WTC11 (cell line): ENCODE measurements around the gene SEPTIN14. TPM values are rescaled to one million over a fixed set of nuclear protein-coding genes. Genes with fewer than 3 reads are reported as not detected.
"Not testable (repeated sequence)": the region's sequence is repeated elsewhere in the genome, so short reads cannot be mapped to it uniquely, and the experiment has no call there.

ENCODE experiments used
- ATAC-seq: fragments of 200-7000 bp; cut with Tn5 transposase; 2 replicates; pipeline ENCODE4 v1.10.0; 2021; ENCODE audit warnings: mild to moderate bottlenecking, moderate library complexity
- CTCF ChIA-PET: fragments of 300-600 bp; sonication (Branson Sonifier 250); formaldehyde crosslinking; loops from one replicate; lab custom pipeline; 2021; ENCODE audit warnings: antibody characterized with exemption; lab: Charles Lee
- POLR2A ChIA-PET: fragments of 350-600 bp; sonication (Branson Sonifier 250); formaldehyde crosslinking; loops from one replicate; lab custom pipeline; 2021; ENCODE audit warnings: antibody characterized with exemption; lab: Charles Lee
- DNase-seq: peaks from one replicate; pipeline ENCODE4 v3.0.0; 2021; ENCODE audit warnings: low spot score
- H3K27ac Mint-ChIP-seq: 2 replicates; pipeline ENCODE4 v1.8.0; 2021; ENCODE audit warnings: mixed read lengths
- H3K27me3 Mint-ChIP-seq: 2 replicates; pipeline ENCODE4 v1.8.0; 2021; ENCODE audit warnings: low read depth, mild to moderate bottlenecking, moderate library complexity, mixed read lengths
- H3K36me3 Mint-ChIP-seq: 2 replicates; pipeline ENCODE4 v1.8.0; 2021; ENCODE audit warnings: mixed read lengths
- H3K4me1 Mint-ChIP-seq: 2 replicates; pipeline ENCODE4 v1.8.0; 2022; ENCODE audit warnings: mixed read lengths
- H3K4me3 Mint-ChIP-seq: 2 replicates; pipeline ENCODE4 v1.8.0; 2021; ENCODE audit warnings: mild to moderate bottlenecking, moderate library complexity, mixed read lengths
- H3K9me3 Mint-ChIP-seq: 2 replicates; pipeline ENCODE4 v1.8.0; 2021; ENCODE audit warnings: mixed read lengths
- ETV6 ChIP-seq: sonication (generic); formaldehyde crosslinking; IDR thresholded peaks from 2 replicates; pipeline ENCODE4 v1.8.1; 2022; ENCODE audit warnings: mild to moderate bottlenecking, missing genetic modification reagents
- GABPB1 ChIP-seq: sonication (generic); formaldehyde crosslinking; IDR thresholded peaks from 2 replicates; pipeline ENCODE4 v1.8.1; 2023; ENCODE audit warnings: mild to moderate bottlenecking, missing genetic modification reagents
- KAT7 ChIP-seq: sonication (generic); formaldehyde crosslinking; IDR thresholded peaks from 2 replicates; pipeline ENCODE4 v1.8.1; 2023; ENCODE audit warnings: missing genetic modification reagents, mild to moderate bottlenecking, borderline replicate concordance
- NR1H2 ChIP-seq: sonication (generic); formaldehyde crosslinking; IDR thresholded peaks from 2 replicates; pipeline ENCODE4 v1.9.0; 2021; ENCODE audit warnings: mild to moderate bottlenecking, moderate library complexity, missing genetic modification reagents
- NR3C1 ChIP-seq: sonication (generic); formaldehyde crosslinking; conservative IDR thresholded peaks from 2 replicates; pipeline ENCODE4 v1.8.1; 2023; ENCODE audit warnings: low read depth, mild to moderate bottlenecking, missing genetic modification reagents
- PRRX2 ChIP-seq: fragments of 250-450 bp; sonication (Bioruptor Pico); IDR thresholded peaks from 2 replicates; pipeline ENCODE4 v1.8.0; 2021; ENCODE audit warnings: mild to moderate bottlenecking
- RELA ChIP-seq: sonication (generic); formaldehyde crosslinking; IDR thresholded peaks from 2 replicates; pipeline ENCODE4 v1.8.1; 2022; ENCODE audit warnings: missing genetic modification reagents, mild to moderate bottlenecking, borderline replicate concordance
- SOX15 ChIP-seq: fragments of 250-450 bp; sonication (Bioruptor Pico); IDR thresholded peaks from 2 replicates; pipeline ENCODE4 v1.9.0; 2021; ENCODE audit warnings: mild to moderate bottlenecking
- TEAD4 ChIP-seq: sonication (generic); formaldehyde crosslinking; IDR thresholded peaks from 2 replicates; pipeline ENCODE4 v1.8.0; 2022; ENCODE audit warnings: mild to moderate bottlenecking, missing genetic modification reagents
- ZBTB21 ChIP-seq: sonication (generic); formaldehyde crosslinking; IDR thresholded peaks from 2 replicates; pipeline ENCODE4 v1.8.1; 2023; ENCODE audit warnings: mild to moderate bottlenecking, missing genetic modification reagents, borderline replicate concordance
- ZNF121 ChIP-seq: sonication (generic); formaldehyde crosslinking; IDR thresholded peaks from 2 replicates; pipeline ENCODE4 v1.8.0; 2023; ENCODE audit warnings: missing genetic modification reagents
- ZNF138 ChIP-seq: sonication (generic); formaldehyde crosslinking; conservative IDR thresholded peaks from 2 replicates; pipeline ENCODE4 v1.8.1; 2022; ENCODE audit warnings: mild to moderate bottlenecking, moderate library complexity, missing genetic modification reagents
- ZNF396 ChIP-seq: fragments of 250-450 bp; sonication (Bioruptor Pico); IDR thresholded peaks from 2 replicates; pipeline ENCODE4 v1.8.0; 2021; ENCODE audit warnings: mild to moderate bottlenecking, moderate library complexity, borderline replicate concordance
- ZNF671 ChIP-seq: fragments of 250-450 bp; sonication (Bioruptor Pico); IDR thresholded peaks from 2 replicates; pipeline ENCODE4 v1.8.0; 2021; ENCODE audit warnings: mild to moderate bottlenecking
- total RNA-seq: library from RNA; stranded (reverse); gene quantifications from 3 replicates; pipeline ENCODE4 v1.2.3, GENCODE V29; 2021
- TF ChIP-seq, protein P1 (sequence below): sonication (generic); formaldehyde crosslinking; IDR thresholded peaks from 2 replicates; pipeline ENCODE4 v1.8.1; 2023; ENCODE audit warnings: mild to moderate bottlenecking, missing genetic modification reagents
- TF ChIP-seq, protein P2 (sequence below): sonication (generic); formaldehyde crosslinking; IDR thresholded peaks from 2 replicates; pipeline ENCODE4 v1.8.1; 2023; ENCODE audit warnings: mild to moderate bottlenecking, moderate library complexity, missing genetic modification reagents
- TF ChIP-seq, protein P3 (sequence below): fragments of 250-450 bp; sonication (Bioruptor Pico); IDR thresholded peaks from 2 replicates; pipeline ENCODE4 v1.8.0; 2021; ENCODE audit warnings: mild to moderate bottlenecking
- TF ChIP-seq, protein P4 (sequence below): sonication (generic); formaldehyde crosslinking; conservative IDR thresholded peaks from 2 replicates; pipeline ENCODE4 v1.8.1; 2023; ENCODE audit warnings: mild to moderate bottlenecking, low read depth, missing genetic modification reagents, moderate library complexity
- TF ChIP-seq, protein P5 (sequence below): sonication (generic); formaldehyde crosslinking; IDR thresholded peaks from 2 replicates; pipeline ENCODE4 v1.8.1; 2022; ENCODE audit warnings: low read depth, missing genetic modification reagents, borderline replicate concordance
- TF ChIP-seq, protein P6 (sequence below): sonication (generic); formaldehyde crosslinking; IDR thresholded peaks from 2 replicates; pipeline ENCODE4 v1.8.0; 2023; ENCODE audit warnings: missing genetic modification reagents

The SEPTIN14 gene
- total RNA-seq, 1 experiment from 2014 or later, result 0.09 TPM

DNA sequence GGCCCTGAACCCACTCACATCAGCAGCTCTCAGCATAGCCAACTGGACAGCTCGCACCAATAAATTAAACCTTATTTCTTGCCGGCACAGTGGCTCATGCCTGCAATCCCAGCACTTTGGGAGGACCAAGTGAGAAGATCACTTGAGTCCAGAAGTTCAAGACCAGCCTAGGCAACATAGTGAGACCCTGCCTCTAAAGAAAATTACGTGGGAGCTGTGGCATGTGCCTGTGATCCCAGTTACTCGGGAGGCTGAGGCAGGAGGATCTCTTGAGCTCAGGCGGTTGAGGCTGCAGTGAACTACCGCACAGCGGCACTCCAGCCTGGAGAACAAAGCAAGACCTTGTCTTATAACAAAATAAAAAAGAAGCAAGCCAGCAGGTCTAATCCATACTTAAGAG is 75.7 kb downstream of the SEPTIN14 start:
- TF ChIP-seq ZNF671, result no peak
- no peak for TF ChIP-seq TEAD4
- TF ChIP-seq PRRX2 (CRISPR knock-in tag), result no peak
- TF ChIP-seq KAT7 (CRISPR knock-in tag), result no peak
- no peak for TF ChIP-seq NR3C1
- TF ChIP-seq, protein P1, sequence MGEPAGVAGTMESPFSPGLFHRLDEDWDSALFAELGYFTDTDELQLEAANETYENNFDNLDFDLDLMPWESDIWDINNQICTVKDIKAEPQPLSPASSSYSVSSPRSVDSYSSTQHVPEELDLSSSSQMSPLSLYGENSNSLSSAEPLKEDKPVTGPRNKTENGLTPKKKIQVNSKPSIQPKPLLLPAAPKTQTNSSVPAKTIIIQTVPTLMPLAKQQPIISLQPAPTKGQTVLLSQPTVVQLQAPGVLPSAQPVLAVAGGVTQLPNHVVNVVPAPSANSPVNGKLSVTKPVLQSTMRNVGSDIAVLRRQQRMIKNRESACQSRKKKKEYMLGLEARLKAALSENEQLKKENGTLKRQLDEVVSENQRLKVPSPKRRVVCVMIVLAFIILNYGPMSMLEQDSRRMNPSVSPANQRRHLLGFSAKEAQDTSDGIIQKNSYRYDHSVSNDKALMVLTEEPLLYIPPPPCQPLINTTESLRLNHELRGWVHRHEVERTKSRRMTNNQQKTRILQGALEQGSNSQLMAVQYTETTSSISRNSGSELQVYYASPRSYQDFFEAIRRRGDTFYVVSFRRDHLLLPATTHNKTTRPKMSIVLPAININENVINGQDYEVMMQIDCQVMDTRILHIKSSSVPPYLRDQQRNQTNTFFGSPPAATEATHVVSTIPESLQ (CRISPR knock-in tag), result no peak
- TF ChIP-seq ZNF121 (CRISPR knock-in tag), result no peak
- TF ChIP-seq, protein P2, sequence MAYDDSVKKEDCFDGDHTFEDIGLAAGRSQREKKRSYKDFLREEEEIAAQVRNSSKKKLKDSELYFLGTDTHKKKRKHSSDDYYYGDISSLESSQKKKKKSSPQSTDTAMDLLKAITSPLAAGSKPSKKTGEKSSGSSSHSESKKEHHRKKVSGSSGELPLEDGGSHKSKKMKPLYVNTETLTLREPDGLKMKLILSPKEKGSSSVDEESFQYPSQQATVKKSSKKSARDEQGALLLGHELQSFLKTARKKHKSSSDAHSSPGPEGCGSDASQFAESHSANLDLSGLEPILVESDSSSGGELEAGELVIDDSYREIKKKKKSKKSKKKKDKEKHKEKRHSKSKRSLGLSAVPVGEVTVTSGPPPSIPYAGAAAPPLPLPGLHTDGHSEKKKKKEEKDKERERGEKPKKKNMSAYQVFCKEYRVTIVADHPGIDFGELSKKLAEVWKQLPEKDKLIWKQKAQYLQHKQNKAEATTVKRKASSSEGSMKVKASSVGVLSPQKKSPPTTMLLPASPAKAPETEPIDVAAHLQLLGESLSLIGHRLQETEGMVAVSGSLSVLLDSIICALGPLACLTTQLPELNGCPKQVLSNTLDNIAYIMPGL (CRISPR knock-in tag), result no peak
- TF ChIP-seq RELA (CRISPR knock-in tag), result no peak
- TF ChIP-seq, protein P3, sequence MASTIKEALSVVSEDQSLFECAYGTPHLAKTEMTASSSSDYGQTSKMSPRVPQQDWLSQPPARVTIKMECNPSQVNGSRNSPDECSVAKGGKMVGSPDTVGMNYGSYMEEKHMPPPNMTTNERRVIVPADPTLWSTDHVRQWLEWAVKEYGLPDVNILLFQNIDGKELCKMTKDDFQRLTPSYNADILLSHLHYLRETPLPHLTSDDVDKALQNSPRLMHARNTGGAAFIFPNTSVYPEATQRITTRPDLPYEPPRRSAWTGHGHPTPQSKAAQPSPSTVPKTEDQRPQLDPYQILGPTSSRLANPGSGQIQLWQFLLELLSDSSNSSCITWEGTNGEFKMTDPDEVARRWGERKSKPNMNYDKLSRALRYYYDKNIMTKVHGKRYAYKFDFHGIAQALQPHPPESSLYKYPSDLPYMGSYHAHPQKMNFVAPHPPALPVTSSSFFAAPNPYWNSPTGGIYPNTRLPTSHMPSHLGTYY (CRISPR knock-in tag), result no peak
- TF ChIP-seq, protein P4, sequence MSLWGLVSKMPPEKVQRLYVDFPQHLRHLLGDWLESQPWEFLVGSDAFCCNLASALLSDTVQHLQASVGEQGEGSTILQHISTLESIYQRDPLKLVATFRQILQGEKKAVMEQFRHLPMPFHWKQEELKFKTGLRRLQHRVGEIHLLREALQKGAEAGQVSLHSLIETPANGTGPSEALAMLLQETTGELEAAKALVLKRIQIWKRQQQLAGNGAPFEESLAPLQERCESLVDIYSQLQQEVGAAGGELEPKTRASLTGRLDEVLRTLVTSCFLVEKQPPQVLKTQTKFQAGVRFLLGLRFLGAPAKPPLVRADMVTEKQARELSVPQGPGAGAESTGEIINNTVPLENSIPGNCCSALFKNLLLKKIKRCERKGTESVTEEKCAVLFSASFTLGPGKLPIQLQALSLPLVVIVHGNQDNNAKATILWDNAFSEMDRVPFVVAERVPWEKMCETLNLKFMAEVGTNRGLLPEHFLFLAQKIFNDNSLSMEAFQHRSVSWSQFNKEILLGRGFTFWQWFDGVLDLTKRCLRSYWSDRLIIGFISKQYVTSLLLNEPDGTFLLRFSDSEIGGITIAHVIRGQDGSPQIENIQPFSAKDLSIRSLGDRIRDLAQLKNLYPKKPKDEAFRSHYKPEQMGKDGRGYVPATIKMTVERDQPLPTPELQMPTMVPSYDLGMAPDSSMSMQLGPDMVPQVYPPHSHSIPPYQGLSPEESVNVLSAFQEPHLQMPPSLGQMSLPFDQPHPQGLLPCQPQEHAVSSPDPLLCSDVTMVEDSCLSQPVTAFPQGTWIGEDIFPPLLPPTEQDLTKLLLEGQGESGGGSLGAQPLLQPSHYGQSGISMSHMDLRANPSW (CRISPR knock-in tag), result no peak
- no peak for TF ChIP-seq NR1H2 (CRISPR knock-in tag)
- no peak for TF ChIP-seq SOX15 (CRISPR knock-in tag)
- no peak for TF ChIP-seq ETV6 (CRISPR knock-in tag)
- no peak for TF ChIP-seq ZNF138 (CRISPR knock-in tag)
- TF ChIP-seq, protein P5, sequence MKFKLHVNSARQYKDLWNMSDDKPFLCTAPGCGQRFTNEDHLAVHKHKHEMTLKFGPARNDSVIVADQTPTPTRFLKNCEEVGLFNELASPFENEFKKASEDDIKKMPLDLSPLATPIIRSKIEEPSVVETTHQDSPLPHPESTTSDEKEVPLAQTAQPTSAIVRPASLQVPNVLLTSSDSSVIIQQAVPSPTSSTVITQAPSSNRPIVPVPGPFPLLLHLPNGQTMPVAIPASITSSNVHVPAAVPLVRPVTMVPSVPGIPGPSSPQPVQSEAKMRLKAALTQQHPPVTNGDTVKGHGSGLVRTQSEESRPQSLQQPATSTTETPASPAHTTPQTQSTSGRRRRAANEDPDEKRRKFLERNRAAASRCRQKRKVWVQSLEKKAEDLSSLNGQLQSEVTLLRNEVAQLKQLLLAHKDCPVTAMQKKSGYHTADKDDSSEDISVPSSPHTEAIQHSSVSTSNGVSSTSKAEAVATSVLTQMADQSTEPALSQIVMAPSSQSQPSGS (CRISPR knock-in tag), result no peak
- TF ChIP-seq, protein P6, sequence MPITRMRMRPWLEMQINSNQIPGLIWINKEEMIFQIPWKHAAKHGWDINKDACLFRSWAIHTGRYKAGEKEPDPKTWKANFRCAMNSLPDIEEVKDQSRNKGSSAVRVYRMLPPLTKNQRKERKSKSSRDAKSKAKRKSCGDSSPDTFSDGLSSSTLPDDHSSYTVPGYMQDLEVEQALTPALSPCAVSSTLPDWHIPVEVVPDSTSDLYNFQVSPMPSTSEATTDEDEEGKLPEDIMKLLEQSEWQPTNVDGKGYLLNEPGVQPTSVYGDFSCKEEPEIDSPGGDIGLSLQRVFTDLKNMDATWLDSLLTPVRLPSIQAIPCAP (CRISPR knock-in tag), result no peak
- no peak for TF ChIP-seq ZBTB21 (CRISPR knock-in tag)
- TF ChIP-seq ZNF396 (CRISPR knock-in tag), result no peak
- TF ChIP-seq GABPB1 (CRISPR knock-in tag), result no peak
- TF ChIP-seq, all 79 proteins: peak for 0
- Mint-ChIP-seq H3K36me3 (peaks cover 34% of the 10 kb centered on the region), H3K27me3 (peaks cover 13% of the 10 kb centered on the region; the same call in 1 of the 2 replicates), H3K9me3 (peaks cover 43% of the 10 kb centered on the region), H3K27ac (no peak overlapping the region), H3K4me1 (no peaks in the 10 kb centered on the region), H3K4me3 (no peak overlapping the region)
- ChIA-PET CTCF (no interaction called here), POLR2A (no interaction called here)
- ATAC-seq (no peak), DNase-seq (no peak)

DNA sequence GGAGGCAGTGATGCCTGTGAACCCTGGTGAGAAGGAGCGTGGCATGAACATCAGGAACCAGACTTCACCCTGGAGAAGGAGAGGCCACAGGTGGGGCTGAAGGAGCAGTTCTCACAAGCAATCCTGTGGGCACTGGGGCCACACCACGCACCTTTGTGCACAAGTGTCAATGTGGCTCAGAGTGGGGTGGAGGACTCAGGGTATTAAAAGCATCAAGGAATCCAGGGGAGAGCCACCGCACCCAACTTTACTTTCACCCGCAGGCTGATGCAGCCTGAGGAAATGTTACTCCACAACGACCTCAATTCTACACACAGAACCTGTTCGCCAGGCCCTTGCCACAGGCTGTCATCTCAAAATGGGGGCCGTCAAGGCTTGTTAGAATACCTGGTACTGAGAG is 77.1 kb downstream of the SEPTIN14 start:
- DNase-seq, ATAC-seq, H3K4me3 Mint-ChIP-seq, CTCF ChIA-PET, H3K27ac Mint-ChIP-seq, POLR2A ChIA-PET, H3K4me1 Mint-ChIP-seq: not testable (repeated sequence)
- peaks cover 39% of the 10 kb centered on the region for H3K9me3 Mint-ChIP-seq
- H3K27me3 Mint-ChIP-seq, result peaks cover 17% of the 10 kb centered on the region
- H3K36me3 Mint-ChIP-seq, result peaks cover 31% of the 10 kb centered on the region
